ENCODE measurements around the gene GRIK2. TPM values are rescaled to one million over a fixed set of nuclear protein-coding genes. Genes with fewer than 3 reads are reported as not detected.

Gene GRIK2
- total RNA-seq, 1 donor from 2014 or later: 0.86 TPM

- TF ChIP-seq CTCF (conservative IDR thresholded peaks at IDR 0.05; ENCODE audit: low read depth, low read length): no peak
- DNase-seq (ENCODE audit: low read depth): no peak
- H3K4me3 ChIP-seq (ENCODE audit: low read depth, low read length): no peak overlapping the region
Observed at GRCh38 chr6:101722991-101723579, 329.6 kb downstream of the GRIK2 start.

- TF ChIP-seq CTCF (conservative IDR thresholded peaks at IDR 0.05; ENCODE audit: low read depth, low read length): no peak
- DNase-seq (ENCODE audit: low read depth): no peak
Observed at GRCh38 chr6:101728388-101728787, 334.9 kb downstream of the GRIK2 start.

GRCh38 chr6:101728956-101729355 is 335.4 kb downstream of the GRIK2 start:
- H3K4me3 ChIP-seq (ENCODE audit: low read depth, low read length): no peak overlapping the region
- DNase-seq (ENCODE audit: low read depth): no peak
- TF ChIP-seq CTCF (conservative IDR thresholded peaks at IDR 0.05; ENCODE audit: low read depth, low read length): no peak

More at GRCh38 chr6:101728388-101728787, 334.9 kb downstream of the GRIK2 start:
- H3K4me3 ChIP-seq (ENCODE audit: low read depth, low read length): no peak overlapping the region

GRCh38 chr6:101730954-101731353 is 337.4 kb downstream of the GRIK2 start:
- no peak for DNase-seq (ENCODE audit: low read depth)
- no peak for TF ChIP-seq CTCF (conservative IDR thresholded peaks at IDR 0.05; ENCODE audit: low read depth, low read length)

GRCh38 chr6:101733899-101734298 is 340.4 kb downstream of the GRIK2 start:
- H3K4me3 ChIP-seq (ENCODE audit: low read depth, low read length): no peak overlapping the region
- TF ChIP-seq CTCF (conservative IDR thresholded peaks at IDR 0.05; ENCODE audit: low read depth, low read length): no peak
- DNase-seq (ENCODE audit: low read depth): no peak

More at GRCh38 chr6:101730954-101731353, 337.4 kb downstream of the GRIK2 start:
- H3K4me3 ChIP-seq (ENCODE audit: low read depth, low read length): no peak overlapping the region

- no peak for TF ChIP-seq CTCF (conservative IDR thresholded peaks at IDR 0.05; ENCODE audit: low read depth, low read length)
- H3K4me3 ChIP-seq (ENCODE audit: low read depth, low read length): no peak overlapping the region
- DNase-seq (ENCODE audit: low read depth): no peak
Observed at GRCh38 chr6:101738481-101738880, 345.0 kb downstream of the GRIK2 start.

- no peak for DNase-seq (ENCODE audit: low read depth)
- TF ChIP-seq CTCF (conservative IDR thresholded peaks at IDR 0.05; ENCODE audit: low read depth, low read length): no peak
- no peak overlapping the region for H3K4me3 ChIP-seq (ENCODE audit: low read depth, low read length)
Observed at GRCh38 chr6:101740631-101741030, 347.1 kb downstream of the GRIK2 start.

All from epithelial cell of proximal tubule (primary cell).